Type B pancreatic cell (in vitro differentiated cells): Measurements from ENCODE around the gene TGM2. TPM values are rescaled to one million over a fixed set of nuclear protein-coding genes. Genes with fewer than 3 reads are reported as not detected.

Experiments used
- DNase-seq: peaks from one replicate; pipeline ENCODE4 v3.0.0; 2021; ENCODE audit warnings: mixed read lengths; ENCODE audit not compliant: unreplicated experiment; ENCODE audit errors: extremely low spot score
- H3K27ac Mint-ChIP-seq: 2 replicates; pipeline ENCODE4 v1.8.0; 2021; ENCODE audit warnings: mild to moderate bottlenecking, mixed read lengths
- H3K27me3 Mint-ChIP-seq: 2 replicates; pipeline ENCODE4 v1.8.0; 2021; ENCODE audit warnings: mixed read lengths
- H3K36me3 Mint-ChIP-seq: 2 replicates; pipeline ENCODE4 v1.8.0; 2021; ENCODE audit warnings: mixed read lengths
- H3K4me1 Mint-ChIP-seq: one replicate; pipeline ENCODE4 v1.8.0; 2021; ENCODE audit warnings: mixed read lengths; ENCODE audit not compliant: unreplicated experiment
- H3K4me3 Mint-ChIP-seq: 2 replicates; pipeline ENCODE4 v1.8.0; 2021; ENCODE audit warnings: mild to moderate bottlenecking, mixed read lengths
- H3K9me3 Mint-ChIP-seq: 2 replicates; pipeline ENCODE4 v1.8.0; 2021; ENCODE audit warnings: mixed read lengths
- CTCF ChIP-seq: fragments of 200-600 bp; sonication (generic); conservative IDR thresholded peaks from 2 replicates; pipeline ENCODE4 v1.5.0; 2021; ENCODE audit warnings: antibody characterized with exemption, mild to moderate bottlenecking
- total RNA-seq: library from RNA; stranded (reverse); gene quantifications from 2 replicates; pipeline ENCODE4 v1.2.1, GENCODE V29; 2021; ENCODE audit warnings: low replicate concordance

The TGM2 gene
- total RNA-seq, 1 donor from 2014 or later, result 31.7 TPM

- H3K4me3 Mint-ChIP-seq, result no peak overlapping the region
- no peak for DNase-seq
- peaks cover 56% of the 10 kb centered on the region for H3K36me3 Mint-ChIP-seq
- H3K9me3 Mint-ChIP-seq, result peaks cover 9% of the 10 kb centered on the region
- no peaks in the 10 kb centered on the region for H3K27me3 Mint-ChIP-seq
- TF ChIP-seq CTCF, result no peak
- no peak overlapping the region for H3K27ac Mint-ChIP-seq
- H3K4me1 Mint-ChIP-seq, result peaks cover 35% of the 10 kb centered on the region
These were observed 87.0 kb downstream of the TGM2 start for GRCh38 chr20:38078084-38078483.

Other genes starting within 250 kb of the TGM2 start
- gene TTI1, start 131.8 kb downstream of the TGM2 start, total RNA-seq, result 25.1 and 43.8 TPM in 2 replicates
- 29.7 and 41.9 TPM in 2 replicates for gene RPRD1B, start 131.5 kb downstream of the TGM2 start, total RNA-seq
- 4.7 TPM in 1 of 2 replicates, not detected in the other for gene KIAA1755, start 95.5 kb upstream of the TGM2 start, total RNA-seq
- 0.17 TPM in 1 of 2 replicates, not detected in the other for gene BPI, start 138.9 kb upstream of the TGM2 start, total RNA-seq
- not detected in 2 replicates for gene LBP, start 181.2 kb upstream of the TGM2 start, total RNA-seq